ENCODE measurements around the gene BANF2. TPM values are rescaled to one million over a fixed set of nuclear protein-coding genes. Genes with fewer than 3 reads are reported as not detected.

BANF2 gene
- total and polyA plus RNA-seq, 2 of the 13 experiments (the other 11 are each of a cell fraction or from before 2014, with no cell fraction given), result 0.35 TPM; not detected in 1

DNA sequence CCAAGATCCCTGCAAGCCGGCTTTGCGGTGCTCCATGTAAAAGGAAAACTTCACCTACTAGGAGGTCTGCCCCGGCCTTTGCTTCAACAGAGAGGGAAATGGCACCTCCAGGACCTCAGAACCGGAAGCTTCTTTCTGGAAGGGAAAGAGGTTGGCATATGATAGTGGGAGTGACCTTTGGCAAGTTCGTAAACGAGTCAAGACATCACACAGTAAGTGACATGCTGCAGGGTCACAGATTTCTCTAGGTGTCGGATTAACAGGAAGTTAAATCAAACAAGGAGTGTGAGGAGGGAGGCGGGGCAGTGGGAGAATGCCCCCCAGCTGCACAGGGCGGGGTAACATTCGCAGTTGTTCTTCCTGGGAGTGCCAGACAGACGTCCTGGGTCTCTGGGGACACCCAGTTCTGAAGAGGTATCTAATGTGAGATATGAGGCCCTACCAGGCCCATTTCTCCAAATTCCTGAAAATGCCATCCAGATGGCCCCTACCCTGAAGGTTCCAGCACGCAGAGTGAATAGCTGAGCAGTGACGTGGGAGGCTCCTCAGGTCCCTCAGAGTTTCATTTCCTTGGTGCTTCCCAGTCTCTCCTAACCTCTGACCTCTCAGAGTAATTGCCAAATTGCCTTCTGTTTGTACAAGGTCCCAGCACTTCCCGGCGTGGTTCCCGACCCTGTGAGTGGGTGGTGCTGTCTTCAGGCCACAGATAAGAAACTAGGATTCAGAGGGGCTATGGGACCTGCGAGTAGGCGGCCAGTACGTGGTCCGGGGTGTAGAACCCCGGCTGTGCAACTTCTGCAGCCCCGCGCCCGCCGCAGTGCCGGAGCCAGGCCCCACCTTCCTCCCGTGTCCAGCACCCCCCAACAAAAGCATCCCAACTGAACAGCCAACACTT, 19.6 kb upstream of the BANF2 start (continued):
- TF ChIP-seq ZNF598 (CRISPR knock-in tag; IDR thresholded peaks at IDR 0.05; ENCODE audit: borderline replicate concordance), result no peak
- no peak for TF ChIP-seq TCF7 (IDR thresholded peaks at IDR 0.05; ENCODE audit: low read depth)
- TF ChIP-seq ZNF850 (CRISPR knock-in tag; conservative IDR thresholded peaks at IDR 0.05), result no peak
- TF ChIP-seq ZNF644 (CRISPR knock-in tag; IDR thresholded peaks at IDR 0.05; ENCODE audit: low read depth), result no peak
- TF ChIP-seq ZNF205 (CRISPR knock-in tag; IDR thresholded peaks at IDR 0.05), result peak; percentile 55; the same call in 1 of the 2 replicates
- no peak for TF ChIP-seq RFX3 (CRISPR knock-in tag; IDR thresholded peaks at IDR 0.05)
- TF ChIP-seq ZNF431 (CRISPR knock-in tag; IDR thresholded peaks at IDR 0.05; ENCODE audit: borderline replicate concordance, low read depth), result 0 out of 2 replicates have a peak, but pooled peaks have one; percentile 64
- no peak for TF ChIP-seq CENPX (CRISPR knock-in tag; IDR thresholded peaks at IDR 0.05)
- no peak for TF ChIP-seq TBP (CRISPR knock-in tag; IDR thresholded peaks at IDR 0.05)
- no peak for TF ChIP-seq ZNF251 (CRISPR knock-in tag; IDR thresholded peaks at IDR 0.05)
- TF ChIP-seq, protein P1, sequence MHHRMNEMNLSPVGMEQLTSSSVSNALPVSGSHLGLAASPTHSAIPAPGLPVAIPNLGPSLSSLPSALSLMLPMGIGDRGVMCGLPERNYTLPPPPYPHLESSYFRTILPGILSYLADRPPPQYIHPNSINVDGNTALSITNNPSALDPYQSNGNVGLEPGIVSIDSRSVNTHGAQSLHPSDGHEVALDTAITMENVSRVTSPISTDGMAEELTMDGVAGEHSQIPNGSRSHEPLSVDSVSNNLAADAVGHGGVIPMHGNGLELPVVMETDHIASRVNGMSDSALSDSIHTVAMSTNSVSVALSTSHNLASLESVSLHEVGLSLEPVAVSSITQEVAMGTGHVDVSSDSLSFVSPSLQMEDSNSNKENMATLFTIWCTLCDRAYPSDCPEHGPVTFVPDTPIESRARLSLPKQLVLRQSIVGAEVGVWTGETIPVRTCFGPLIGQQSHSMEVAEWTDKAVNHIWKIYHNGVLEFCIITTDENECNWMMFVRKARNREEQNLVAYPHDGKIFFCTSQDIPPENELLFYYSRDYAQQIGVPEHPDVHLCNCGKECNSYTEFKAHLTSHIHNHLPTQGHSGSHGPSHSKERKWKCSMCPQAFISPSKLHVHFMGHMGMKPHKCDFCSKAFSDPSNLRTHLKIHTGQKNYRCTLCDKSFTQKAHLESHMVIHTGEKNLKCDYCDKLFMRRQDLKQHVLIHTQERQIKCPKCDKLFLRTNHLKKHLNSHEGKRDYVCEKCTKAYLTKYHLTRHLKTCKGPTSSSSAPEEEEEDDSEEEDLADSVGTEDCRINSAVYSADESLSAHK (CRISPR knock-in tag; IDR thresholded peaks at IDR 0.05; ENCODE audit: borderline replicate concordance), result 0 out of 2 replicates have a peak, but pooled peaks have one; percentile 22
- TF ChIP-seq, protein P2, sequence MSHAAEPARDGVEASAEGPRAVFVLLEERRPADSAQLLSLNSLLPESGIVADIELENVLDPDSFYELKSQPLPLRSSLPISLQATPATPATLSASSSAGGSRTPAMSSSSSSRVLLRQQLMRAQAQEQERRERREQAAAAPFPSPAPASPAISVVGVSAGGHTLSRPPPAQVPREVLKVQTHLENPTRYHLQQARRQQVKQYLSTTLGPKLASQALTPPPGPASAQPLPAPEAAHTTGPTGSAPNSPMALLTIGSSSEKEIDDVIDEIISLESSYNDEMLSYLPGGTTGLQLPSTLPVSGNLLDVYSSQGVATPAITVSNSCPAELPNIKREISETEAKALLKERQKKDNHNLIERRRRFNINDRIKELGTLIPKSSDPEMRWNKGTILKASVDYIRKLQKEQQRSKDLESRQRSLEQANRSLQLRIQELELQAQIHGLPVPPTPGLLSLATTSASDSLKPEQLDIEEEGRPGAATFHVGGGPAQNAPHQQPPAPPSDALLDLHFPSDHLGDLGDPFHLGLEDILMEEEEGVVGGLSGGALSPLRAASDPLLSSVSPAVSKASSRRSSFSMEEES (CRISPR knock-in tag; IDR thresholded peaks at IDR 0.05), result 0 out of 2 replicates have a peak, but pooled peaks have one; percentile 12
- TF ChIP-seq, protein P3, sequence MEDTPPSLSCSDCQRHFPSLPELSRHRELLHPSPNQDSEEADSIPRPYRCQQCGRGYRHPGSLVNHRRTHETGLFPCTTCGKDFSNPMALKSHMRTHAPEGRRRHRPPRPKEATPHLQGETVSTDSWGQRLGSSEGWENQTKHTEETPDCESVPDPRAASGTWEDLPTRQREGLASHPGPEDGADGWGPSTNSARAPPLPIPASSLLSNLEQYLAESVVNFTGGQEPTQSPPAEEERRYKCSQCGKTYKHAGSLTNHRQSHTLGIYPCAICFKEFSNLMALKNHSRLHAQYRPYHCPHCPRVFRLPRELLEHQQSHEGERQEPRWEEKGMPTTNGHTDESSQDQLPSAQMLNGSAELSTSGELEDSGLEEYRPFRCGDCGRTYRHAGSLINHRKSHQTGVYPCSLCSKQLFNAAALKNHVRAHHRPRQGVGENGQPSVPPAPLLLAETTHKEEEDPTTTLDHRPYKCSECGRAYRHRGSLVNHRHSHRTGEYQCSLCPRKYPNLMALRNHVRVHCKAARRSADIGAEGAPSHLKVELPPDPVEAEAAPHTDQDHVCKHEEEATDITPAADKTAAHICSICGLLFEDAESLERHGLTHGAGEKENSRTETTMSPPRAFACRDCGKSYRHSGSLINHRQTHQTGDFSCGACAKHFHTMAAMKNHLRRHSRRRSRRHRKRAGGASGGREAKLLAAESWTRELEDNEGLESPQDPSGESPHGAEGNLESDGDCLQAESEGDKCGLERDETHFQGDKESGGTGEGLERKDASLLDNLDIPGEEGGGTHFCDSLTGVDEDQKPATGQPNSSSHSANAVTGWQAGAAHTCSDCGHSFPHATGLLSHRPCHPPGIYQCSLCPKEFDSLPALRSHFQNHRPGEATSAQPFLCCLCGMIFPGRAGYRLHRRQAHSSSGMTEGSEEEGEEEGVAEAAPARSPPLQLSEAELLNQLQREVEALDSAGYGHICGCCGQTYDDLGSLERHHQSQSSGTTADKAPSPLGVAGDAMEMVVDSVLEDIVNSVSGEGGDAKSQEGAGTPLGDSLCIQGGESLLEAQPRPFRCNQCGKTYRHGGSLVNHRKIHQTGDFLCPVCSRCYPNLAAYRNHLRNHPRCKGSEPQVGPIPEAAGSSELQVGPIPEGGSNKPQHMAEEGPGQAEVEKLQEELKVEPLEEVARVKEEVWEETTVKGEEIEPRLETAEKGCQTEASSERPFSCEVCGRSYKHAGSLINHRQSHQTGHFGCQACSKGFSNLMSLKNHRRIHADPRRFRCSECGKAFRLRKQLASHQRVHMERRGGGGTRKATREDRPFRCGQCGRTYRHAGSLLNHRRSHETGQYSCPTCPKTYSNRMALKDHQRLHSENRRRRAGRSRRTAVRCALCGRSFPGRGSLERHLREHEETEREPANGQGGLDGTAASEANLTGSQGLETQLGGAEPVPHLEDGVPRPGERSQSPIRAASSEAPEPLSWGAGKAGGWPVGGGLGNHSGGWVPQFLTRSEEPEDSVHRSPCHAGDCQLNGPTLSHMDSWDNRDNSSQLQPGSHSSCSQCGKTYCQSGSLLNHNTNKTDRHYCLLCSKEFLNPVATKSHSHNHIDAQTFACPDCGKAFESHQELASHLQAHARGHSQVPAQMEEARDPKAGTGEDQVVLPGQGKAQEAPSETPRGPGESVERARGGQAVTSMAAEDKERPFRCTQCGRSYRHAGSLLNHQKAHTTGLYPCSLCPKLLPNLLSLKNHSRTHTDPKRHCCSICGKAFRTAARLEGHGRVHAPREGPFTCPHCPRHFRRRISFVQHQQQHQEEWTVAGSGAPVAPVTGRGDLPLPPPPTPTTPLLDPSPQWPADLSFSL (CRISPR knock-in tag; IDR thresholded peaks at IDR 0.05), result no peak
- TF ChIP-seq, protein P4, sequence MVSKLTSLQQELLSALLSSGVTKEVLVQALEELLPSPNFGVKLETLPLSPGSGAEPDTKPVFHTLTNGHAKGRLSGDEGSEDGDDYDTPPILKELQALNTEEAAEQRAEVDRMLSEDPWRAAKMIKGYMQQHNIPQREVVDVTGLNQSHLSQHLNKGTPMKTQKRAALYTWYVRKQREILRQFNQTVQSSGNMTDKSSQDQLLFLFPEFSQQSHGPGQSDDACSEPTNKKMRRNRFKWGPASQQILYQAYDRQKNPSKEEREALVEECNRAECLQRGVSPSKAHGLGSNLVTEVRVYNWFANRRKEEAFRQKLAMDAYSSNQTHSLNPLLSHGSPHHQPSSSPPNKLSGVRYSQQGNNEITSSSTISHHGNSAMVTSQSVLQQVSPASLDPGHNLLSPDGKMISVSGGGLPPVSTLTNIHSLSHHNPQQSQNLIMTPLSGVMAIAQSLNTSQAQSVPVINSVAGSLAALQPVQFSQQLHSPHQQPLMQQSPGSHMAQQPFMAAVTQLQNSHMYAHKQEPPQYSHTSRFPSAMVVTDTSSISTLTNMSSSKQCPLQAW (CRISPR knock-in tag; IDR thresholded peaks at IDR 0.05), result 0 out of 2 replicates have a peak, but pooled peaks have one; percentile 19
- TF ChIP-seq, protein P5, sequence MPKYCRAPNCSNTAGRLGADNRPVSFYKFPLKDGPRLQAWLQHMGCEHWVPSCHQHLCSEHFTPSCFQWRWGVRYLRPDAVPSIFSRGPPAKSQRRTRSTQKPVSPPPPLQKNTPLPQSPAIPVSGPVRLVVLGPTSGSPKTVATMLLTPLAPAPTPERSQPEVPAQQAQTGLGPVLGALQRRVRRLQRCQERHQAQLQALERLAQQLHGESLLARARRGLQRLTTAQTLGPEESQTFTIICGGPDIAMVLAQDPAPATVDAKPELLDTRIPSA (CRISPR knock-in tag; IDR thresholded peaks at IDR 0.05; ENCODE audit: borderline replicate concordance), result no peak; the same call in 1 of the 2 replicates

All from HepG2 (cell line).